G401.6 (cell line): ENCODE measurements around the gene TMEM179B.
"Not testable (repeated sequence)": the region's sequence is repeated elsewhere in the genome, so short reads cannot be mapped to it uniquely, and the experiment has no call there.

Experiments
- FAIRE-seq: peaks from 2 replicates; lab custom pipeline; 2012; peaks lifted over from hg19 to GRCh38; lab: Jason Lieb, UNC

TMEM179B gene

GRCh38 chr11:62789576-62789975, 2.4 kb downstream of the TMEM179B start:
- FAIRE-seq: no peak

GRCh38 chr11:62791501-62792201, 4.4 kb downstream of the TMEM179B start, which contains the start of gene TMEM223:
TSS of gene TMEM223 (minus strand) at chr11:62792006. CDS start at chr11:62791994, 12 bp downstream.
- FAIRE-seq: peak; percentile 28

- FAIRE-seq: no peak
Observed at GRCh38 chr11:62792202-62792575, 5.0 kb downstream of the TMEM179B start.

DNA sequence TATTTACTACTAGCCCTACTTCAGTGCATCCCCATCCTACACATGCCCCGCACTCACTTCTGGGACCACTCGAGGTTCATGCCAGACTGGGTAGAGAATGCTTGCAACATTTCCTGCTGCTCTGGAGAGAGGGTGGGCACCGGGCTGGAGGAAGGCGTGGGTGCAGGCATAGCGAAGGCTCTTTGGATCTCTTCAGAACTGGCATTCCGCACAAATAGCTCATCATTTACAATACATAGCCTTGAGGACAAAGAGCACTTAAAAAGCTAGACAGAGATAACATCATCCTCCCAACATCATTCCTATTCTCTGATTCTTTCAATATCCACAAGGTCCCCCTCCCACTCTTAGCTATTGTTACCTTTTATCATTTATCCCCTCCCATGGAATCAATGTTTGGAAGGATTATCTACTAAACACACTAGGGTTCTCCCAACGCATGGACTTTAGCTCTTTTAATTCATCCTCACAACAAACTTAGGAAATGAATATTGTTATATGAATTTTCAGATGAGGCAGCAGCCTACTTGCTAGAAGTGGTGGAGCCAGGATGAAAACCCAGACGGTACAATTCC, 7.1 kb downstream of the TMEM179B start:
- FAIRE-seq: no peak

DNA sequence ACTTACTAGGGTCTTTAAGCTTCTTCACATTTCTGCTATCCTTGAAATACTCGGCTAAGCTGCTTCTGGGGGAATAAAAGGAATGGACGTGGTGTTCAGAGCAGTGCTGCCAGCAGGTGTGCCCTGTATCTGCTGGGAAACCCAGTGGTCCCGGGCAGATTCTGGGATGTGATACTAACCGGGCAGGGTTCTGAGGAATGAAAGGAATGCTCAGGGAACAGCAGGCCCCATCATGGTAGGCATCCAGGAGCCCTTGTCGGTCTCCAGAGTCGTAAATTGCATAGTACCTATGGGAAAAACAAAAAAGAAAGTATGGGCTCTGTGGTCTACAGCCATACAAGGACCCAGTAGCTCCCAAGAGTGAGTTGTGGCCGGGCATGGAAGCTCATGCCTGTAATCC, 9.1 kb downstream of the TMEM179B start:
- FAIRE-seq: no peak

DNA sequence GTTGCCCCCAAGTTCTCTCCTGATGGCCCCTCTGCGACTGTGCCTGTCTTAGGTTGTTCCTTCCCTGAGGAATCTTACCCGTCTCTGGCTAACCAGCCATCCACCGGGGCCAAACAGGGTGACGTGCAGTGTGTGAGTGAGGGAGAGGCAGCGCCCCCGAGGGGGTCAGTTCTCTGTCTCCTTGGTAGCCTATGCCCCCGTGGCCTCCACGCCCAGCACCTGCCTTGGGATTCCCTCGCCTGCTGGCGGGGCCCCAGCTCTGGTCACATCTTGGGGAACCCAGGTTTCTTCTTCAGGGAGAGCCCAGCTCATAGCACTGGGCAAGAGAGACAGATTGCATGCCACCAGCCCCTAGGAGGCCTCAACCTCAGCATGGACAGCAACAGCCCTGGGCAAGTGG, 12.3 kb downstream of the TMEM179B start:
- no peak for FAIRE-seq

DNA sequence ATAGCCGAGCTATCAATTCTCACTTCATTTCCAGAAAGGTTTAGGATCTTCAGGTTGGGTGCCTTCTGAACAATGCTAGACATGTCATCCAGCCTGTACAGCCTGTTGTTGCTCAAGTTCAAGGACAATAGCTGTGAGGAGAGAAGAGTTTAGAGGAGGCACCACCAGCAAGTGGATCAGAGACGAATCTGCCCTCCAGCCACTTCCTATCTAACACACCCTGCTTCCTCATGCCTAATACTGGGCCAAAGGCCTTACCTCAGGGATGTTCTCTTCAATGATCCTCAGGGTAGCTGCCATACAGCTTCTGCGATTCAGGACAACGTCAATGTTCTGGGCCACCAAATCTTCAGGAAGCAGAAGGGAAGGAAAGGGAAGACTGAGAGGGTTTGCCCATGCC, 13.9 kb downstream of the TMEM179B start:
- FAIRE-seq: no peak

GRCh38 chr11:62804310-62805075, 17.3 kb downstream of the TMEM179B start:
- FAIRE-seq: no peak

DNA sequence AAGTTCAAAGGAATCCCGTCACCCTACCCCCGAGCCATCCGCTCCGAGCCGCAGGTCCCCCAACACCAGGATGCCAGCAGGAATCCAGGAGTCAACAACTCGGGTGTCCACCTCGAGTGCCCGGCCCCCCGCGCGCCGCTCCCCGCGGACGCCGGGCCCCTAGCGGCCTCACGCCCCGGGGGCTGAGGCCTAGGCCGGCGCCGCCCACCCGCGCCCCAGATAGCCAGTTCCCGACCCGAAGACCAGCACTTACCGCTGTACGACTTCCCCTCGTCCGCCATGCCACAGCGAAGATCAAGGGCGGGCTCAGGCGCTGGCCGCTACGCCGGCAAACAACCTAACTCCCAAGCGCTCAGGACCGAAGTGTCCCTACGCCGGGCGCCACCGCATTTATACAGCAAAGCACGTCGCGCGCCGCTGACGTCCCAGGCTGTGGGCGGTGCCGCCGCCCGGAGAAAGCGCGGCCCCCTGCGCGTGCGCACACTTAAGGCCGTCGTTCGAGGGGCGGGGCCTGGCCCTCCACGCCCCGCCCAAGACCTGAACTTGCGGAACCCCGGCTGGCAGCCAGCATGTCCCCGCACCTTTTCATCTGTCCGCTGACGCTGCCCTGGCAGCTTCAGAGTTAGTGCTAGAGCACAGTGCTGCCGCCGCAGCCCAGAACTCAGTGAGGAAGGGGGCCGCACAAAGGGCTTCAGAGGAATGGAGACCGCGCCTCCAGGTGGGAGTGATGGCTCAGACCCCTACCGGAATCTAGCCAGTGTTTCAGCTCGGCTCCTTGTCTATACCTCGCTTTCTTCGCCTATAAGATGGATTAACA, 18.1 kb downstream of the TMEM179B start, which contains the start of gene NXF1:
TSS of gene NXF1 (minus strand) at position 365 of the 817 bp plus-strand sequence. CDS start at position 281, 84 bp downstream.
- peak; percentile 84 for FAIRE-seq

DNA sequence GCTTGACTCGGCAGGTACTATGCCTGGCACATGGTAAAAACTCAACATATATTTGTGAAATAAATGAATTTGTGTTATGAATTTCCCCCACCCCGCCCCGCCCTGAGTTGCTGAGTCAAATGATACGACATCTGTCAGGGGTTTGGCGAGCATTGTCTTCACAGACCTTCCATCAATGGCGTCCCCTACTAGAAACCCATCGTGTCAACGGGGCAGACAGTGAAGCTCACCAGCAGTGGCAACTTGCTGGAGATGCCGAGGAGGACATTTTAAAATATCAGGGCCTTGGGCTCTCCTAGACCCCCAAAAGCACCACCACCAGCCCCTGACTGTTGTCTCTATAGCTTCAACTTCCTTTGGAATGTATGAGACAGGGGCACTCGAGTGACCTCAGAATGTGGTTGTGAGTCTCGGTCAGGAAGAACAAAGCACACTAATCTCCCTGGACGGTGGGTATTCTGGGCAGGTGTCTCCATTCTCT, 18.8 kb downstream of the TMEM179B start:
- FAIRE-seq: no peak

DNA sequence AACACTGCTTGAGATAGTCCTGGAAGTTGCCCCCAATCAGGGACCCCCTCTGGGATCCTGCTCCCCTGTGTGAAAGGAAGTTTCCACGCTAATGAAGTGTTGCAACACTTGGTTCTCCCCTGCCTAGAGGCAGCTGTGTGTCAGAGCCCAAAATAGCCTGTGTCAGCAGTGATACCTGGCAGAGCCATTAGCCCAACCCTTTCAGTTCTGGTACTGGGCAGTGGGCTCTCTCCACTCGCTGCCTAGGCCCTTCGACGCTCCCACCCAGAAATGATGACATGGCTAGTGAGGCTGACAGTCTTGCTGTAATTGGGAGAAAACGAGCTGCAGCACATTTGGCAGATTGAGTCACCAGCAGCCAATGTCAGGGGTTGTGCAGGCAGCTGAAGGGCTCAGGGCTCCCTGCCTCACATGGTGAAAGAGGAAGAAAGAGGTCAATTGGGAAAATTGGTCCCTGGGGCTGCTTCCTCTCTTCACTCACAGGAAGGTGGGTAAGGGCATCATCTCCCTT, 19.5 kb downstream of the TMEM179B start:
- FAIRE-seq: no peak

GRCh38 chr11:62810748-62811147, 23.5 kb downstream of the TMEM179B start:
- no peak for FAIRE-seq

GRCh38 chr11:62811659-62812058, 24.5 kb downstream of the TMEM179B start:
- no peak for FAIRE-seq

DNA sequence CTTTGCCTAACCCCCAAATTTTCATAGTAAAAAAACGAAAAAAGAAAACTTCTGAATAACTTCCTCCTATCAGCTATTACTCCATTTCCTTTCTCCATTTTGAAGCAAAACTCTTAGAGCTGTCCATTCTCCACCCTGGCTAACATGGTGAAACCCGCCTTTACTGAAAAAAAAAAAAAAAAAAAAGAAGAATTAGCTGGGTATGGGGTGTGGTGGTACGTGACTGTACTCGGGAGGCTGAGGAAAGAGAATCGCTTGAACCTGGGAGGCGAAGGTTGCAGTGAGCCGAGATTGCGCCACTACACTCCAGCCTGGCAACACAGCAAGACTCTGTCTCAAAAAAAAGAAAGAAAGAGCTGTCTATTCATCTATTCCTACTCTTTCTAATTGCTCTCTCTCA, 29.4 kb downstream of the TMEM179B start:
- no peak for FAIRE-seq

DNA sequence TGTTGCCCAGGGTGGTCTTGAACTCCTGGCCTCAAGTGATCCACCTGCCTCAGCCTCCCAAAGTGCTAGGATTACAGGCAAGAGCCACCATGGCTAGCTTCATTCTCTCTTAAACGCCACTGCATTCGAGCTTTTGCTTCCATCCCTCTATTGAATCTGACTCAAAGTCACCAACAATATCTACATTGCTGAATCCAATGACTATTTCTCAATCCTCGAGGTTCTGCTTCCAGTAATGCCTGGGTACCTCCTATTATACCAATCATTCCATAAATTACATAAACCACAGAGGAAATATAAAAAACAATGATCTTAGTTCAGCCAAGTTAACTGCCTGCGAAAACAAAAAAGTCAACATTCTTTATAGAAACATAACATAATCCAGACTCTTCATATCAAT, 29.9 kb downstream of the TMEM179B start:
- FAIRE-seq: no peak

- FAIRE-seq: no peak
Observed at GRCh38 chr11:62823677-62824076, 36.5 kb downstream of the TMEM179B start.

GRCh38 chr11:62828130-62828529, 40.9 kb downstream of the TMEM179B start:
- not testable (repeated sequence) for FAIRE-seq

DNA sequence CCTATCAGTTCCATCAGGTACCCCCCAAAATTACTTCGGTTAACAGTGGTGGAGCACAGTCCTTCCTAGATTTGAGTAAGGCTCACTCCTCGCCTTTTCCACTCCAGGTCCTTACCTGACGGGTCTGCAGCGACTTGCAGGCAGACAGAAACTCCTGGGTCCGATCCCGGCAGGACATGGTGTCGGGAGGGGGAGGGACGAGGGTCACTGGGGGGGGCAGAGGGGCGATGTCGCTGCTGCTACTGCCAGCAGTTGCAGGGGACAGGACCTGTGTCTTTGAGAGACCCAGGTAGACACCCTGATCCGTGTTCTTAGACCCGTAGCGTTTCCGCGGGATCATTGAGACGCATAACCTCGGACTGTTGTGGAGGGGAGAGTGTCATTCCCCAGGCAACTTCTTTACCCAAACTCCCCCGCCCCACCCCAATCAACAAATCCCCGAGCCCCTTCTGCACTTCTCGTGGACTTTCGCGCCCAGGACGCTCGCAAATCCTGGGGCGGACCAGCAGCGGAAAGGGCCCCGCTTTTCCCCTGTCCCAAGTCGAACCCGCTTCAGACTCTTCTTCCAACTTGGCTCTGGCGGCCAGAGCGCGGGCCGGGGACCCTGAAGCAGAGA, 43.8 kb downstream of the TMEM179B start:
- no peak for FAIRE-seq

DNA sequence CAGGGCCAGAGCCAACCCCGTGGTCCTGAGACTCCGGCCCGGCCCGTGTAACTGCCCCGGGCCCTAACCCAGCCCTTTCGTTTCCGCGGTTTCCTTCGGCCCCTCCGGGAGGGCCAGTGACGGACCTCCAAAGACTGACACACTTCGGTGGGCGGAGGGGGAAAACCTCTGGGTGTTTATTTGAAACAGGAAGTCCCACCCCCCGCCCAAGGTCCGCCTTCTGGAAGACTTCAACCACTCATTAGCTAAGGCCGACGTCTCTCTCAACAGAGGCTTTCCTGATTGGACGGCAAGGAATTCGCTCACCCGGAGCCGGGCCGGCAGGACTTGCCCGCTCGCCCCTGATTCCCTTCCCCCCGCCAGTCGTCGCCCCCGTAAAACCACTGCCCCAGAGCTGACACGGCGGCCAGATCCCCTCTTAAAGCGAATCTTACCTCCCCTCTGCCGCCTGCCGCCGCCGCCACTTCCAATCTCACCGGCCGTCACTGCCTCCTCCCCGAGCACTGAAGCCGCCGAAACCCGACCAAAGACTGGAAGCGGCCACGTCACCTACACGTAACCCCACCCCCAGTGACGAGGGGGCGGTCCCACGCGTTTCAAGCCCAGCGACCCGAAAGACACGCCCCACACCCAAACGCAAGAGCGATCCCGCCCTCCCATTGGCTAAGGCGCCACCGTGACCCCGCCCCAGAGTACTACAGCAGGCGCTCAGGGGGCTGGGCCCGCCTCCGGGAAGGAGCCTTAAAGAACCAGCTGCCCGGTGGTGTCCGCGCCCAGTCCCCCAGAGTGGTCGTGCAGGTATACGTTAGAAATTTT, 44.5 kb downstream of the TMEM179B start, which contains the start of gene STX5:
TSS of gene STX5 (minus strand) at position 532 of the 816 bp plus-strand sequence. CDS start 808 bp downstream, outside the sequence.
- FAIRE-seq: peak; percentile 95
